Kidney glomerular epithelial cell (primary cell): ENCODE measurements around the gene ATP6V0C.
A peak's percentile ranks its signal among the peaks of the same experiment; 100 is the strongest.
"Not testable (repeated sequence)": the region's sequence is repeated elsewhere in the genome, so short reads cannot be mapped to it uniquely, and the experiment has no call there.

Experiments
- DNase-seq: peaks from one replicate; lab custom pipeline; 2025; lab: John Stamatoyannopoulos, UW

Gene ATP6V0C

DNA sequence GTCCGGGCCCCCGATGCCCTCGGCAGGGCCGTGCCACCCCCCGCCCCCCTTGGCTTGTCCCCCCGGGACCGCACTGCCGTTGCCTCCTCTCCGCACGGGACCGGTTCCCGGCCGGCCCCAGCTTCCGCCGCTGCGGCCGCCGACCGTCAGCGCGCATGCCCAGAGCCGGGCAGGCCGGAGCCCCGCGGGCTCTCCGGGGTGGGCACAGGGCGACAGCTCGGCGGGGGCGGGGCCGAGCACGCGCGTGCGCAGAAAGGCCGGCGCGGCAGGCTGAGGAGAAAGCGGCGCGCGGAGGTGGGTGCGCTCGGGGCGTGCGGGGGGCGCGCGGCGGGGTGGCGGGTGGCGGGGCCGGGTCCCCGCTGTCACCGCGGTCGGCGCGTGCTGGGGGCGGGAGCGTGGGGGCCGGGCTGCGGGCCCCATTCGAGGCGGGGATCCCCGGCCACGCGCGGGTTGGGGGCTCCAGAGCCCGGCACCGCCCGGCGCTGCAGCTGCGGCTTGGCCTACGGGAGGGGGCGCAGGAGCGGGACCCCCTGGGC lies 38.8 kb upstream of the ATP6V0C start, which contains the start of gene TBC1D24:
TBC1D24 (plus strand) TSS at position 251 of the 536 bp plus-strand sequence. CDS start 21,022 bp downstream, outside the sequence.
- peak; percentile 42 for DNase-seq

- no peak for DNase-seq
Observed at GRCh38 chr16:2475413-2476344, 38.1 kb upstream of the ATP6V0C start.

DNA sequence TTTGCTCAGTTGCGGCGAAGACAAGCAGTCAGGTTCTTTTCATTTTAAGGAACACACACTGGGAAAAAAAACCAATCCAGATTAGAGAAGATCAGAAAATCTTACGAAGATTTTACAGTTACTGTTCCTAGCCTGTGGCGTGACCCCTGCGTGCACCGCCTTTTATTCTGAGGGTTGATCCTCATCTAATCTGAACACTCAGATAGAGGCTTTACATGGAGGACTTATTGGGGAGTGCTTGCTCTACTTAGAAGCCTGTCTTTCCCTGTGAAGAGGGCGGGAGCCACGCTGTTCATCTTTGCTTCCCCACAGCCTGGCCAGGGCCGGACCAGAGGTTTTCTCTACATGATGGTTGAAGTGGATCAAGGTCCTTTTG lies 37.4 kb upstream of the ATP6V0C start:
- DNase-seq: no peak

DNA sequence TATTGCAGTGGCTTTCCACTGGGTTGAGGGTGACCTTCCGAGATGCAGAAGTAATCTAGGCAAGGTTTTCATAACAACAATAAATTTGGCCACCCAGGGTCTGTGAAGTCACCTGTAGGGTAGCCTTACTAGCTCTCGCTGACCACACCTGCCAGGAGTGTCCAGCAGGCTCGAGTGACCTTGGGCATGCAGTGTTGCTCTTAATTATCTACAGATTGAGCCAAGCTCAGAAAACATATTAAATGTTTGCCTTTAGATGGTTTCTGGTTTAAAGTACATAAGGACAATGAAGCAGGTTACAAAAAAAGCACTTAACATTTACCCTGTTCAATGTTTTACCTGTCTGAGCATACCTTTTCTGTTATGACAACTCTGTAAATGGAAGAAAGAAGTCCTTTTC lies 37.0 kb upstream of the ATP6V0C start:
- DNase-seq: no peak

- no peak for DNase-seq
Observed at GRCh38 chr16:2477327-2477726, 36.4 kb upstream of the ATP6V0C start.

DNA sequence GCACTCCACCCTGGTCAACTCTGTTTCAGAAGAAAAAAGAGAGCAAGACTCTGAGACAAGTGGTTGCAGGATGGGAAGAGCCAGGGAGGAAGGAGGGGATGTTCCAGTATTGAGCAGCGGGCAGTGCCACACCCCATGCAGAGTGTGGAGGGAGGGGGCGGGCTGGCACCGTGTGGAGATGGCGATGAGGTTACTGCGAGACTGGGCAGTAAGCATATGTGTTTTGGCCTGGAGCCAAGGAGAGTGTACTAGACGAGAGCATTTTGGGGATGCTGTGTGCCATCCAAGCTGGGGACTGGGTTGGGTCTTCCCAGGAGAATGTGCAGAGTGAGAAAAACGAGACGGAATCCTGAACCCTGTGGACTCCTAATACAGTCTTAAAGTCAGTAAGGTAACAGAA lies 35.5 kb upstream of the ATP6V0C start:
- DNase-seq: no peak

DNA sequence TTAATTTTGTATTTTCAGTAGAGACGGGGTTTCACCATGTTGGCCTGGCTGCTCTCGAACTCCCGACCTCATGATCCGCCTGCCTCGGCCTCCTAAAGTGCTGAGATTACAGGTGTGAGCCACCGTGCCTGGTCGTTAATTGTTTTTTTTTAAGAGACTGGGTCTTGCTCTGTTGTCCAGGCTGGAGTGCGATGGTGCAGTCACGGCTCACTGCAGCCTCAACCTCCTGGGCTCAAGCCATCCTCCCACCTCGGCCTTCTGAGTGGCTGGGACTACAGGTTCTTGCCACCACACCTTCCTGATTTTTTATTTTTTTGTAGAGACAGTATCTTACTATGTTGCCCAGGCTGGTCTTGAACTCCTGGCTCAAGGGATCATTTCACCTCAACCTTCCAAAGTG lies 33.8 kb upstream of the ATP6V0C start:
- DNase-seq: not testable (repeated sequence)

GRCh38 chr16:2480948-2481347 lies 32.8 kb upstream of the ATP6V0C start:
- no peak for DNase-seq

- DNase-seq: no peak
Observed at GRCh38 chr16:2481676-2482075, 32.1 kb upstream of the ATP6V0C start.

GRCh38 chr16:2482249-2482648 lies 31.5 kb upstream of the ATP6V0C start:
- no peak for DNase-seq

GRCh38 chr16:2482708-2483534 lies 30.8 kb upstream of the ATP6V0C start:
- DNase-seq: no peak

- DNase-seq: no peak
Observed at GRCh38 chr16:2483939-2484897, 29.5 kb upstream of the ATP6V0C start.

DNA sequence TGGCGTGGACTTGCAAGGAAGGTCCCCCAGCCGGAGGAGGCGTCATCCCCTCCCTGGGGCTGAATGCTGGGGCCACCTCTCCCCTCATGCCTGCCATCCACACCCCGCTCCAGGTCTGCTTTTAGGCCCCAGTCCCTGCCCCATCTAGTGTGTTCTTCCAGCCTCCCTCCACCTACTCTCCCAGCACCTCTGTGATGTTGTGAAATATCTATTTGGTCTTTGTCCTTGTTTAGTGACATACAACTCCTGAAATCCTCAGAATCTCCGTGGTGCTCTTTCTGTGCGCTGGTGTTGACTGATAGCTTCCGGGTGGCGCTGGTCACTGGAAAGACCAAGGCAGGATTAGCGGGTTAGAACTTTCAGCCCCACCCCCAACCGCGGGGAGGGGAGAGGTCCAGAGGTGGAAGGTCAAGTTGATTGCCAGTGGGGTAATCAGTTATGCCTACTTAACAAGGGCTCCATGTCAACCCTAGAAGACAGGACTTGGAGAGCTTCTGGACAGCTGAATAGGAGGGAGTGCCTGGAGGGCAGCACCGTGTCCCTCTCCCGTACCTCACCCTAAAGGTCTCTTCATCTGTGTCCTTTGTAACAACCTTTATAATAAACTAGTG lies 28.7 kb upstream of the ATP6V0C start:
- no peak for DNase-seq

- no peak for DNase-seq
Observed at GRCh38 chr16:2485811-2486507, 27.8 kb upstream of the ATP6V0C start.

DNA sequence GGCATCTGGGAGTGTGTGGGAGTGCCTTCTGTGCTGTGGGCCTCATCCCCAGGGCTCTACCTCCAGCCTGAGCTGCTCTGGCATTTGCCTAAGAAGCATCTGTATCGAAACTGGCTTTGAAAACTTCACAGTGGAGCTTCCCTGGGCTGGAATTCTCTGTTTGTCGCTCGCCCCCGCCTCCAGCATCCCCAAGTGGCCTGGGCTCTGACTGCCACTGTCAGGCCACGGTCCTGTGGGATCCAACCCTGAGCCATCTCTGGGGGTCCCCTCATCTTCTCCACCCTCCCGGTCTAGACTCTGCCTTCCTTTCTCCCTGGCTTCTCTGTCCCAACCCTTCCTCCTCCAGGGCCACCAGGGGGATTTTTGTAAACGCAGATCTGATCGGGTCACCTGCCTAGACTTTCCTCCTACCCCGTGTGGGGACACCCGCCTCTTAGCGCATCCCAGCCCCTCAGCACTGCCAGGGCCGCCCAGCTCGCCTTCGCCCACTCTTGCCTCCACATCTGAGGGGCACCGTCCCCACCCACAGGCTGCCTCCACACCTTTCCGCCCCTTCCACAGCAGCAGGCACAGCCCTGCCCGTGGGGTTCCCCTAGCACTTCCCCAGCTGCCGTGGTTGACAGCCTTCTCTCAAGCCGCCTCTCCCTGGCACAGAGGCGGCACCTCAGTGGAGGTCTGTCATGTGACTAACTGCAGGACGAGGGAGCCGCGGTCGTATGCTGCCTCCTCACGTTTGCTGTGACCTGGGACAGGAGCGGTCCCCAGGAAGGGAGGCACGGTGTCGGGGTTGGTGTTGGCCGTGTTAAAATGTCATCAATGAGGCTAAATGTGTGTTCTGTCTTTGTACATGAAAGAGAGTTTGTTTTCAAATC lies 26.9 kb upstream of the ATP6V0C start:
- peak; percentile 14 for DNase-seq

- no peak for DNase-seq
Observed at GRCh38 chr16:2487517-2487842, 26.3 kb upstream of the ATP6V0C start.

- no peak for DNase-seq
Observed at GRCh38 chr16:2487903-2488531, 25.7 kb upstream of the ATP6V0C start.

- DNase-seq: no peak
Observed at GRCh38 chr16:2489581-2489980, 24.2 kb upstream of the ATP6V0C start.
